HepG2 (cell line): ENCODE data around the gene ZNF655. TPM values are rescaled to one million over a fixed set of nuclear protein-coding genes. Genes with fewer than 3 reads are reported as not detected.

Experiments used
- FOXO1 ChIP-seq: sonication (generic); formaldehyde crosslinking; IDR thresholded peaks from 2 replicates; pipeline ENCODE4 v1.4.0; 2020; ENCODE audit warnings: missing genetic modification reagents
- HIVEP1 ChIP-seq: sonication (generic); formaldehyde crosslinking; IDR thresholded peaks from 2 replicates; pipeline ENCODE4 v1.4.0; 2020; ENCODE audit warnings: mild to moderate bottlenecking, missing genetic modification reagents
- HOXD1 ChIP-seq: sonication (generic); formaldehyde crosslinking; IDR thresholded peaks from 2 replicates; pipeline ENCODE4 v1.5.0; 2020; ENCODE audit warnings: missing genetic modification reagents
- IKZF1 ChIP-seq: fragments of 450-650 bp; IDR thresholded peaks from 2 replicates; pipeline ENCODE4 v1.7.1; 2016
- NFKBIZ ChIP-seq: IDR thresholded peaks from 2 replicates; pipeline ENCODE4 v1.6.1; 2018; ENCODE audit warnings: missing genetic modification reagents, missing compliant biosample characterization
- REXO4 ChIP-seq: sonication (generic); formaldehyde crosslinking; IDR thresholded peaks from 2 replicates; pipeline ENCODE4 v1.8.0; 2022; ENCODE audit warnings: missing genetic modification reagents, mild to moderate bottlenecking, borderline replicate concordance
- STAG1 ChIP-seq: sonication (generic); formaldehyde crosslinking; IDR thresholded peaks from 2 replicates; pipeline ENCODE4 v1.4.0; 2020; ENCODE audit warnings: missing genetic modification reagents
- XBP1 ChIP-seq: sonication (generic); formaldehyde crosslinking; IDR thresholded peaks from 2 replicates; pipeline ENCODE4 v1.5.0; 2020; ENCODE audit warnings: missing genetic modification reagents
- XRCC5 ChIP-seq: fragments of 200-400 bp; formaldehyde crosslinking; optimal IDR thresholded peaks from 2 replicates; pipeline ENCODE3; 2017; ENCODE audit warnings: mild to moderate bottlenecking, low read length
- YEATS4 ChIP-seq: sonication (generic); formaldehyde crosslinking; IDR thresholded peaks from 2 replicates; pipeline ENCODE4 v1.4.0; 2020; ENCODE audit warnings: missing genetic modification reagents, borderline replicate concordance
- ZFP36L2 ChIP-seq: sonication (generic); formaldehyde crosslinking; IDR thresholded peaks from 2 replicates; pipeline ENCODE4 v1.4.0; 2020; ENCODE audit warnings: missing genetic modification reagents
- ZFY ChIP-seq: sonication (generic); formaldehyde crosslinking; IDR thresholded peaks from 2 replicates; pipeline ENCODE4 v1.4.0; 2020; ENCODE audit warnings: missing genetic modification reagents
- ZNF3 ChIP-seq: IDR thresholded peaks from 2 replicates; pipeline ENCODE4 v1.7.0; 2017; ENCODE audit warnings: inconsistent platforms
- ZNF883 ChIP-seq: sonication (generic); formaldehyde crosslinking; IDR thresholded peaks from 2 replicates; pipeline ENCODE4 v1.5.1; 2020; ENCODE audit warnings: mild to moderate bottlenecking, missing genetic modification reagents; ENCODE audit errors: not compliant biosample characterization
- ZSCAN21 ChIP-seq: sonication (generic); formaldehyde crosslinking; IDR thresholded peaks from 2 replicates; pipeline ENCODE4 v1.8.0; 2022; ENCODE audit warnings: mild to moderate bottlenecking, missing genetic modification reagents, moderate library complexity, borderline replicate concordance
- polyA plus RNA-seq, 8 experiments: library from polyadenylated mRNA; depleted of rRNA in 3 of 8; stranded (reverse) in 7 of 8; unstranded in 1 of 8; fragments of >200 nt; fragmentation: Illumina TruSeq in 4 of 8; extraction: Trizol in 4 of 8; gene quantifications; 2 replicates each; pipeline versions ENCODE4 v1.2.1 to v1.2.3, GENCODE V29; 2011 to 2016; ENCODE audit warnings: low read depth in 4 of 8, missing spikeins in 1 of 8, mixed read lengths in 1 of 8; ENCODE audit not compliant: insufficient read depth in 1 of 8
- total RNA-seq, 5 experiments: library from RNA; depleted of rRNA; stranded (reverse); fragments of >200 nt; fragmentation: Illumina TruSeq; extraction: Trizol; gene quantifications; 2 replicates each; pipeline ENCODE4 v1.2.3, GENCODE V29; 2016; ENCODE audit warnings: low read depth in 1 of 5
- TF ChIP-seq, protein P1 (sequence below): IDR thresholded peaks from 2 replicates; pipeline ENCODE4 v1.6.1; 2016; ENCODE audit warnings: low read depth, borderline replicate concordance
- TF ChIP-seq, protein P2 (sequence below): sonication (generic); formaldehyde crosslinking; IDR thresholded peaks from 2 replicates; pipeline ENCODE4 v1.4.0; 2020; ENCODE audit warnings: missing genetic modification reagents, mild to moderate bottlenecking, borderline replicate concordance
- TF ChIP-seq, protein P3 (sequence below): sonication (generic); formaldehyde crosslinking; IDR thresholded peaks from 2 replicates; pipeline ENCODE4 v1.5.0; 2020; ENCODE audit warnings: mild to moderate bottlenecking, missing genetic modification reagents
- TF ChIP-seq, protein P4 (sequence below): IDR thresholded peaks from 2 replicates; pipeline ENCODE4 v1.6.1; 2016; ENCODE audit warnings: mild to moderate bottlenecking

The ZNF655 gene
- total and polyA plus RNA-seq, 2 of the 13 experiments (the other 11 are each of a cell fraction or from before 2014, with no cell fraction given): 53.4 to 75.6 TPM

DNA sequence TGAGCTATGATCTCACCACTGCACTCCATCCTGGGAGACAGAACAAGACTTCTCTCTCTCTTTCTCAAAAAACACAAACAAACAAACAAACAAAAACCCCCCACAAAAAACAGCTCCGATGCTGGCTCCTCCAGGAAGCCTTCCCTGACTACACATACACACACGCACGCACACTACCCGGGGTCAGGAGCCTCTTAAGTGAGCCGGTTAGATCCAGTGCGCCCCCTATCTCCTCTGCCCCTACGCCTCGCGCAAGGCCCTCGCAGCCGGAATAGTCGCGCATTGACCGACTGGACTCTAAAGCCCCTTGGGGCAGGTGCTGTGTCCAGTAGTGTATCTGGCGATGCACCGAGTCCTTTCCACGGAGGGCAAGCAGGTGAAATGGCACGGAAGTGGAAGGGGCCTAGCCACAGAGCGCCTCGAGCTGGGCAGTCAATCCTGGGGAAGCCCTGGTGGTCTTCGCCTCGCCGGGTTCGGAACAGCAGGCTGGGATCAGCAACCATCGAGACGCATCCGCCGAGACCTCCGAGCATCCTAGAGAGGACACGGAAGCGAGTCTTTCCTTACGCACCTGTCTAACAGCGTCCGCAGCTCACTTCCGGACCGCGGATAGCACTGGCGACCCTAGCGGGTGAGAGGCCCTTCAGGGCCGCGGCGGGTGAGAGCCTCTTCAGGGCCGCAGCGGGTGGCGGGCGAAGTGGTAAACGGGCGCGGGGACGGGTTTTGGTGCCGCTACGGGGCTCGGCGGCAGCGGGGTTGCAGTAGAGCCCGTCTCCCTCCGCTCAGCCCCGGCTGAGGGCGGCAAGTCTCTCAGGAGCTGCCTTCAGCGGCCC is 58.1 kb downstream of the ZNF655 start, which contains the start of gene ZSCAN25 (continued):
- TF ChIP-seq, protein P1, sequence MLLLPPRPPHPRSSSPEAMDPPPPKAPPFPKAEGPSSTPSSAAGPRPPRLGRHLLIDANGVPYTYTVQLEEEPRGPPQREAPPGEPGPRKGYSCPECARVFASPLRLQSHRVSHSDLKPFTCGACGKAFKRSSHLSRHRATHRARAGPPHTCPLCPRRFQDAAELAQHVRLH (CRISPR knock-in tag): peak; percentile 93
- peak; percentile 69 for TF ChIP-seq STAG1 (CRISPR knock-in tag)
- peak; percentile 11; the same call in 1 of the 2 replicates for TF ChIP-seq XBP1 (CRISPR knock-in tag)
- TF ChIP-seq, protein P2, sequence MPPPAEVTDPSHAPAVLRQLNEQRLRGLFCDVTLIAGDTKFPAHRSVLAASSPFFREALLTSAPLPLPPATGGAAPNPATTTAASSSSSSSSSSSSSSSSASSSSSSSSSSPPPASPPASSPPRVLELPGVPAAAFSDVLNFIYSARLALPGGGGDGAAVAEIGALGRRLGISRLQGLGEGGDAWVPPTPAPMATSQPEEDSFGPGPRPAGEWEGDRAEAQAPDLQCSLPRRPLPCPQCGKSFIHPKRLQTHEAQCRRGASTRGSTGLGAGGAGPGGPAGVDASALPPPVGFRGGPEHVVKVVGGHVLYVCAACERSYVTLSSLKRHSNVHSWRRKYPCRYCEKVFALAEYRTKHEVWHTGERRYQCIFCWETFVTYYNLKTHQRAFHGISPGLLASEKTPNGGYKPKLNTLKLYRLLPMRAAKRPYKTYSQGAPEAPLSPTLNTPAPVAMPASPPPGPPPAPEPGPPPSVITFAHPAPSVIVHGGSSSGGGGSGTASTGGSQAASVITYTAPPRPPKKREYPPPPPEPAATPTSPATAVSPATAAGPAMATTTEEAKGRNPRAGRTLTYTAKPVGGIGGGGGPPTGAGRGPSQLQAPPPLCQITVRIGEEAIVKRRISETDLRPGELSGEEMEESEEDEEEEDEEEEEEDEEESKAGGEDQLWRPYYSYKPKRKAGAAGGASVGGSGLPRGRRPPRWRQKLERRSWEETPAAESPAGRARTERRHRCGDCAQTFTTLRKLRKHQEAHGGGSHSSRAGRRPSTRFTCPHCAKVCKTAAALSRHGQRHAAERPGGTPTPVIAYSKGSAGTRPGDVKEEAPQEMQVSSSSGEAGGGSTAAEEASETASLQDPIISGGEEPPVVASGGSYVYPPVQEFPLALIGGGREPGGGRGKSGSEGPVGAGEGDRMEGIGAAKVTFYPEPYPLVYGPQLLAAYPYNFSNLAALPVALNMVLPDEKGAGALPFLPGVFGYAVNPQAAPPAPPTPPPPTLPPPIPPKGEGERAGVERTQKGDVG (CRISPR knock-in tag): peak; percentile 83; the same call in 1 of the 2 replicates
- 0 out of 2 replicates have a peak, but pooled peaks have one; percentile 54 for TF ChIP-seq ZFP36L2 (CRISPR knock-in tag)
- 0 out of 2 replicates have a peak, but pooled peaks have one; percentile 33 for TF ChIP-seq REXO4 (CRISPR knock-in tag)
- peak; percentile 93 for TF ChIP-seq ZNF883 (CRISPR knock-in tag)
- TF ChIP-seq XRCC5: peak; percentile 88
- peak; percentile 87 for TF ChIP-seq HIVEP1 (CRISPR knock-in tag)
- TF ChIP-seq NFKBIZ: peak; percentile 76; the same call in 1 of the 2 replicates
- TF ChIP-seq YEATS4 (CRISPR knock-in tag): peak; percentile 94
- TF ChIP-seq ZNF3 (CRISPR knock-in tag): peak; percentile 62; the same call in 1 of the 2 replicates
- TF ChIP-seq, protein P3, sequence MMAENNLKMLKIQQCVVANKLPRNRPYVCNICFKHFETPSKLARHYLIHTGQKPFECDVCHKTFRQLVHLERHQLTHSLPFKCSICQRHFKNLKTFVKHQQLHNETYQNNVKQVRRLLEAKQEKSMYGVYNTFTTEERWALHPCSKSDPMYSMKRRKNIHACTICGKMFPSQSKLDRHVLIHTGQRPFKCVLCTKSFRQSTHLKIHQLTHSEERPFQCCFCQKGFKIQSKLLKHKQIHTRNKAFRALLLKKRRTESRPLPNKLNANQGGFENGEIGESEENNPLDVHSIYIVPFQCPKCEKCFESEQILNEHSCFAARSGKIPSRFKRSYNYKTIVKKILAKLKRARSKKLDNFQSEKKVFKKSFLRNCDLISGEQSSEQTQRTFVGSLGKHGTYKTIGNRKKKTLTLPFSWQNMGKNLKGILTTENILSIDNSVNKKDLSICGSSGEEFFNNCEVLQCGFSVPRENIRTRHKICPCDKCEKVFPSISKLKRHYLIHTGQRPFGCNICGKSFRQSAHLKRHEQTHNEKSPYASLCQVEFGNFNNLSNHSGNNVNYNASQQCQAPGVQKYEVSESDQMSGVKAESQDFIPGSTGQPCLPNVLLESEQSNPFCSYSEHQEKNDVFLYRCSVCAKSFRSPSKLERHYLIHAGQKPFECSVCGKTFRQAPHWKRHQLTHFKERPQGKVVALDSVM (CRISPR knock-in tag): peak; percentile 31; the same call in 1 of the 2 replicates
- TF ChIP-seq ZSCAN21 (CRISPR knock-in tag): peak; percentile 66; the same call in 1 of the 2 replicates
- peak; percentile 99 for TF ChIP-seq ZFY
- peak; percentile 90 for TF ChIP-seq HOXD1 (CRISPR knock-in tag)
- peak; percentile 62 for TF ChIP-seq FOXO1
- TF ChIP-seq, protein P4, sequence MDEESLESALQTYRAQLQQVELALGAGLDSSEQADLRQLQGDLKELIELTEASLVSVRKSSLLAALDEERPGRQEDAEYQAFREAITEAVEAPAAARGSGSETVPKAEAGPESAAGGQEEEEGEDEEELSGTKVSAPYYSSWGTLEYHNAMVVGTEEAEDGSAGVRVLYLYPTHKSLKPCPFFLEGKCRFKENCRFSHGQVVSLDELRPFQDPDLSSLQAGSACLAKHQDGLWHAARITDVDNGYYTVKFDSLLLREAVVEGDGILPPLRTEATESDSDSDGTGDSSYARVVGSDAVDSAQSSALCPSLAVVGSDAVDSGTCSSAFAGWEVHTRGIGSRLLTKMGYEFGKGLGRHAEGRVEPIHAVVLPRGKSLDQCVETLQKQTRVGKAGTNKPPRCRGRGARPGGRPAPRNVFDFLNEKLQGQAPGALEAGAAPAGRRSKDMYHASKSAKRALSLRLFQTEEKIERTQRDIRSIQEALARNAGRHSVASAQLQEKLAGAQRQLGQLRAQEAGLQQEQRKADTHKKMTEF: peak; percentile 95
- no peak for TF ChIP-seq IKZF1
